ENCODE results near the gene POMGNT2. TPM values are rescaled to one million over a fixed set of nuclear protein-coding genes. Genes with fewer than 3 reads are reported as not detected.

The POMGNT2 gene
- total and polyA plus RNA-seq, 2 of the 8 experiments (the other 6 are each of a cell fraction or from before 2014, with no cell fraction given) = 13.6 to 35.7 TPM

DNA sequence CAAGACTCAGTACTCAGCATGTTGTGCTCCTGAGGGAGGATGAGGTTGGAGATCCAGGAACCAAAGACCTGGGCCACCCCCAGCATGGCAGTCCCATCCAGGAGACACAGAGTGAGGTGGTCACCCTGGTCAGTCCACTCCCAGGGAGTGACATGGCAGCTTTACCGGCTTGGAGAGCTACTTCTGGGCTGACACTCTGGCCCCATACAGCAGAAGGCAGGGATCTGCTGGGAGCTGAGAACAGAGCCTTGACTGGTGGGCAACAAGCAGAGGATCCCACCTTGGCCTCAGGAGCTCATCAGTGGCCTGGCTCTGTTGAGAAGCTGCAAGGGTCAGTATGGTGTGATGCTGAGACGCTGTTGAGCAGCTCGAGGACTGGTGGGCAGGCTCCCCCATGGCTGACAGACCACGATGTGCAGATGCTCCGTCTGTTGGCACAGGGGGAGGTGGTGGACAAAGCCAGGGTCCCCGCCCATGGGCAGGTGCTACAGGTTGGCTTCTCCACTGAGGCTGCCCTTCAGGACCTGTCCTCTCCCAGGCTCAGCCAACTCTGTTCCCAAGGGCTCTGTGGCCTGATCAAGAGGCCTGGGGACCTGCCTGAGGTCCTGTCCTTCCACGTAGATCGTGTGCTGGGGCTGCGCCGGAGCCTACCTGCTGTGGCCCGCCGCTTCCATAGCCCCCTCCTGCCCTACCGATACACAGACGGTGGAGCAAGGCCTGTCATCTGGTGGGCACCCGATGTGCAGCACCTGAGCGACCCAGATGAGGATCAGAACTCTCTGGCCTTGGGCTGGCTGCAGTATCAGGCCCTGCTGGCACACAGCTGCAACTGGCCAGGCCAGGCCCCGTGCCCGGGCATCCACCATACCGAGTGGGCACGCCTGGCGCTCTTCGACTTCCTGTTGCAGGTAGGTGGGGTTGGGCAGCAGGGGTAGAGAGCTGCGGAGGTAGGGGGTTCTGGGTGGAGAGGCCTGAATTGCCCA is 72.9 kb downstream of the POMGNT2 start:
- Histone ChIP-seq H3K9ac (replicated peaks in 1 of 4; ENCODE audit: extremely low read depth in 1 of 4, low read depth in 3 of 4, low read length in 3 of 4) (no peak overlapping the region), H3K4me1 (replicated peaks in 1 of 4; ENCODE audit: control insufficient read depth in 3 of 4, insufficient read depth in 4 of 4, low read length in 3 of 4) (no peaks in the 10 kb centered on the region), H2BK12ac (ENCODE audit: low read depth, low read length) (no peak overlapping the region), H2BK120ac (replicated peaks; ENCODE audit: low read depth, low read length) (no peak overlapping the region), H2AK5ac (ENCODE audit: low read depth, low read length) (no peak overlapping the region), H3K79me2 (ENCODE audit: control insufficient read depth in 1 of 2, insufficient read depth in 2 of 2, low read length in 2 of 2) (no peaks in the 10 kb centered on the region), H3K27me3 (replicated peaks in 1 of 4; ENCODE audit: control insufficient read depth in 3 of 4, extremely low read depth in 1 of 4, insufficient read depth in 3 of 4, low read length in 3 of 4) (no peaks in the 10 kb centered on the region), H3K9me3 (ENCODE audit: insufficient read depth in 2 of 2, low read depth in 1 of 2, low read length in 1 of 2) (no peaks in the 10 kb centered on the region), H3K18ac (ENCODE audit: extremely low read depth, low read length) (no peak overlapping the region), H3K4me3 (ENCODE audit: extremely low read depth in 1 of 4, insufficient read depth in 2 of 4, low read depth in 3 of 4, low read length in 4 of 4) (no peak overlapping the region), H3K56ac (replicated peaks; ENCODE audit: insufficient read length, low read depth, low read length) (no peak overlapping the region), H3K79me1 (ENCODE audit: low read depth, low read length) (no peaks in the 10 kb centered on the region), H3K4me2 (ENCODE audit: insufficient read depth in 1 of 2, low read depth in 2 of 2, low read length in 2 of 2) (no peak overlapping the region), H3K36me3 (ENCODE audit: control insufficient read depth in 2 of 4, insufficient read depth in 4 of 4, low read length in 3 of 4) (no peaks in the 10 kb centered on the region), H2BK5ac (ENCODE audit: low read depth, low read length) (no peak overlapping the region), H4K20me1 (replicated peaks in 1 of 2; ENCODE audit: control insufficient read depth in 1 of 2, insufficient read depth in 2 of 2, low read length in 2 of 2) (peaks cover 0 to 1% of the 10 kb centered on the region in 2 experiments), H2BK20ac (ENCODE audit: low read length) (no peak overlapping the region), H3K23ac (ENCODE audit: insufficient read length) (no peak overlapping the region), H3K4ac (replicated peaks; ENCODE audit: insufficient read length, low read depth, low read length) (no peak overlapping the region), H4K8ac (ENCODE audit: extremely low read depth, insufficient read depth, low read length) (no peak overlapping the region; the same call in 1 of the 2 replicates), H3K23me2 (ENCODE audit: low read depth, low read length) (no peaks in the 10 kb centered on the region), H2BK15ac (ENCODE audit: low read length) (no peak overlapping the region), H3K14ac (ENCODE audit: insufficient read length) (no peak overlapping the region), H4K5ac (ENCODE audit: insufficient read length, low read depth, low read length) (no peak overlapping the region), H2AFZ (ENCODE audit: low read length) (no peak overlapping the region), H4K91ac (replicated peaks; ENCODE audit: insufficient read length, low read length) (no peak overlapping the region), H3K27ac (ENCODE audit: low read depth, low read length) (no peak overlapping the region)
- ChIA-PET POLR2A (ENCODE audit: partially characterized antibody) (interaction anchor here (1.1 kb wide), 1 partner anchor 81 kb away, joined by 3 read pairs; no protein-coding TSS in a partner anchor), CTCF (ENCODE audit: partially characterized antibody) (interaction anchor here (0.6 to 3.1 kb wide), 7 partner anchors 25 to 213 kb away, joined by 3 to 15 read pairs (median 4); no protein-coding TSS in a partner anchor)
- 96% methylated on average over 23 of the region's 23 CpGs; no CpG with 5 or more reads in 1 of the 2 experiments for WGBS, 2 experiments (ENCODE audit: extremely low coverage in 1 of 2, insufficient coverage in 1 of 2, insufficient read length in 1 of 2, insufficient replicate concordance in 2 of 2, low coverage in 1 of 2, low lambda C conversion rate in 2 of 2, missing lambda C conversion rate in 1 of 2)
- DNase-seq (ENCODE audit: low read depth in 1 of 2, low spot score in 2 of 2) = no peak
- FAIRE-seq = no peak
- TF ChIP-seq HDAC6 (IDR thresholded peaks at IDR 0.05; ENCODE audit: low read depth, low read length) (no peak), TAF1 (IDR thresholded peaks at IDR 0.05; ENCODE audit: low read depth, low read length) (no peak), SIN3A (conservative IDR thresholded peaks at IDR 0.05 in 1 of 2, IDR thresholded peaks at IDR 0.05 in 1 of 2; ENCODE audit: low read depth in 1 of 2, low read length in 2 of 2) (no peak), ASH2L (IDR thresholded peaks at IDR 0.05; ENCODE audit: low read length) (no peak), SRF (IDR thresholded peaks at IDR 0.05; ENCODE audit: low read depth, low read length) (no peak), E2F6 (IDR thresholded peaks at IDR 0.05) (no peak), EGR1 (IDR thresholded peaks at IDR 0.05; ENCODE audit: borderline replicate concordance, low read depth, low read length) (no peak), CBX8 (IDR thresholded peaks at IDR 0.05; ENCODE audit: borderline replicate concordance, low read depth, low read length) (no peak), SP1 (IDR thresholded peaks at IDR 0.05; ENCODE audit: low read depth, low read length) (no peak)
